Aortic smooth muscle cell (primary cell): ENCODE data around the gene TOMT. TPM values are rescaled to one million over a fixed set of nuclear protein-coding genes. Genes with fewer than 3 reads are reported as not detected.

Source experiments
- total RNA-seq: library from RNA; depleted of rRNA; stranded (reverse); fragments of >200 nt; gene quantifications from 2 replicates; pipeline ENCODE4 v1.2.3, GENCODE V29; 2014

TOMT gene
- not detected in 2 replicates for total RNA-seq

DNA sequence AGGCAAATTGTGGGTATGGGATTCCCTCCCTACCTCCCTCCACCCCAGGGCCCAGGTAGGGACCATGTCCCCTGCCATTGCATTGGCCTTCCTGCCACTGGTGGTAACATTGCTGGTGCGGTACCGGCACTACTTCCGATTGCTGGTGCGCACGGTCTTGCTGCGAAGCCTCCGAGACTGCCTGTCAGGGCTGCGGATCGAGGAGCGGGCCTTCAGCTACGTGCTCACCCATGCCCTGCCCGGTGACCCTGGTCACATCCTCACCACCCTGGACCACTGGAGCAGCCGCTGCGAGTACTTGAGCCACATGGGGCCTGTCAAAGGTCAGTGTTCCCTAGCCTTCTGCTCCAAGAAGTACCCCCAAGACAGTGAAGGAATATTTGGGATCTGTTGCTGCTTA is at the start of gene TOMT:
TOMT (plus strand) TSS at position 37 of the 400 bp plus-strand sequence; CDS start at position 65, 28 bp downstream.

DNA sequence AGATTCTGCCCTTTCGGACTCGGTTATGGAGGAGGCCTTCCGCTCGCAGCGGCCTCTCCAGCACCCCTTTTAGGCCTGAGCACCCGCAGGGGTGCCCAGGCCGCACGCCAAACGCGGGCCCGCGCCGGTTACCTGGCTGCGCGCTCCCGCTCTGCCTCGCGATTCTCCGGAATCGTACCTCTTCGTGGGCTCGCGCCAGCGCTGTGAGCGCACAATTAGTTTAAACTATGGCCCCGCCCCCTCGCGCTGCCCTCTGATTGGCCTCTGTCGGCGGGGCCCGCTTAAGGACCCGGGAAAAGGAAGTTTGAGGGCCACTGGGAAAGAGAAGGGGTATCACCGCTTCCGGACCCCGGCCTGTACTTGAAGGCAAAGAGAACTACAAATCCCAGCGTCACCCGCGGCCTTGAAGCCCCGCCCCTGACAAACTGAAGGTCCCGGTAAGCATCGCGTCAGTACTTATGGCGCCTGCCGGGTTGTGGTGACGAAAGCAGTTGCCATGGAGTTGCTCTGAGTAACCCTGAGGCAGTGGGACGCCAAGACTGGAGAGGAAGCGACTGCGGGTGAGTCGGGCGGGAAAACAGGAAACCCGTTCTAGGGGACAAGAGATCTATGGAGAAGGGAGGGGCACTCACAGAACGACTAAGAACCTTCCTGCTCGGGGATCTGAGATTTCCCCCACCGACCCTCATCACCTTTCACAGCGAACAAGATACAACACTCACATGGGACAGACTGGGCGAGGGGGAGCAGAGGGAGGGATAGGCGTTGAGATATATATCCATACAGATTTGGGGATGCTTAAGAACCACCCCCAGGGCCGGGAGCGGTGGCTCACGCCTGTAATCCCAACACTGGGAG is 25.2 kb upstream of the TOMT start, which contains the start of the genes LRRC51 and NUMA1:
LRRC51 (plus strand) TSS at position 525 of the 858 bp plus-strand sequence. CDS start 8,234 bp downstream, outside the sequence.
NUMA1 (minus strand) TSS at position 217 of the 858 bp plus-strand sequence. CDS start 44,599 bp downstream, outside the sequence.

DNA sequence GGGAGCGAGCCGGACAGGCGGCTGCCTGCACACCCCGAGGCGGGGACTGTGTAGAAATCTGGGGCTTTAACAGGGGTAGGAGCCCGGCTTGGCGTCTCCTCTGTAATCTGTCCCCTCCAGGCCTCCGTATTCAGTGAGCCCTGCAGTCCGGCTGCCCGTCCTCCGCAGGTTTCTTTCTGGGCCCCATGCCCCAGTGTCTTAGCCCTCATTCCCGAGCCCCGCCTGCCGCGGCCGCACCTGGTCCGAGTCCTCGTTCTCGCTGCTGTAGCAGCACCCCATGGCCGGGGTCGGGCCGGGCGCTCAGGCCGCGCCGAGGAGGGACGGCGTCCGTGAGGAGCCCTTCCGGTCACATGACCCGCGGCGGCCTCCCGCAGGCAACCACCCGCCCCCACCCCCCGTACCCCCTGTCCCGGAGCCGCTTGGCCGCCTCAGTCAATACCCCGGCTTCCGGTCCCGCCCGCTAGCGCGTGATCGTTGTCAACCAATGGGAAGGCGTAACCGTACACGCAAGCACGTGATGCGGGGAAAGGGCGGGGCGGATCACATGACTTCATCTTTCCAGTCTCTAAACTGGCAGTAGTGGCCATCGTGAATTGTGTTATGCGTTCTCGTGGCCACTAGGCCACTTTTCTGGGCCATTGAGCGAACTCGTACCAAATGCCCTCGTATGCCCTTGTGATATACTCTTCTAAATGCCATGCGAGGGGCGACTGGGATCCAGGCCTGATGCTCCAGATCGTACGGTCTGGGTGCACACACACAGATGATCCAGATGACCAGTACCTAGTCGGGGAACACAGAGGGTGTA is 2.6 kb upstream of the TOMT start, which contains the start of gene LAMTOR1:
LAMTOR1 (minus strand) TSS at position 352 of the 808 bp plus-strand sequence; CDS start at position 279, 73 bp downstream.

DNA sequence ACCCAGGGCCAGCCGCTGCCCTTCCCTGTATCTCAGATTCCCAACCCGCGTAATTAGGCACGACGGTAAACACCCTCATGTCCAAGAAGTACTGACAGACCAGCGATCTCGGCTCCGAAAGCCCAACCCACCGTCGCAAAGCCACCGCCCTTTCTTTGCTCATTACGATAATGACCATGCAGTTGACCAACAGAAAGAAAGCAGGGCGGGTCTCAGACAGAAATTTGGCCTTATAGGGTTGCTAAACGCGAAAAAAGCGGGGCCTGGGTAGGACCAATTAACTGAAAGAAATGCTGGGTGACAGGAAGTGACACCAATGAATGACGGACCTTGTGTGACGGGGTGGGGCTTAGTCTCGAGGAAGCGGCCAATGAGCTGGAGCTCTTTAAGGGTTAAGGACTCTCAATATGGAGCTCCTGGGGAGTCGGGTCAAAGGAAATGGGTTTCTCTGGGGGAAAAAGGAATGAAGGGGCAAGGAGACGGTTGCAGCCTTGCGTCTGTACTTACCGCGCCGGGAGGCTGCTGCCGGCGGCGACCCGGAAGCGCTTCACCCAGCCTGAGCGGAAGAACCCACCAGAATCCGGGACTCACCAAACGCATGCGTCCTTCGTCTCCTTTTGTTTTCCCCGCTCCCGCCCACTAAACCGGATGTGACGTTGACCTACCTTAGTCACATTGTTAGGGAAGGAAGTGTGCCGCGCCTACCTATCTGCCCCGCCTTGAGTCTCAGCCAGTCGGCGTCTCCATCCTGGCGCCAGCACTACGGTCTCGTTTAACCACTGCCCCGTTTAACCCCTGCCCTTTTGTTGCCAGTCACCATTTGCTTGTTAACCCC is 6.6 kb downstream of the TOMT start, which contains the start of gene ANAPC15:
ANAPC15 (minus strand) TSS at position 553 of the 835 bp plus-strand sequence. CDS start 1,419 bp downstream, outside the sequence.

DNA sequence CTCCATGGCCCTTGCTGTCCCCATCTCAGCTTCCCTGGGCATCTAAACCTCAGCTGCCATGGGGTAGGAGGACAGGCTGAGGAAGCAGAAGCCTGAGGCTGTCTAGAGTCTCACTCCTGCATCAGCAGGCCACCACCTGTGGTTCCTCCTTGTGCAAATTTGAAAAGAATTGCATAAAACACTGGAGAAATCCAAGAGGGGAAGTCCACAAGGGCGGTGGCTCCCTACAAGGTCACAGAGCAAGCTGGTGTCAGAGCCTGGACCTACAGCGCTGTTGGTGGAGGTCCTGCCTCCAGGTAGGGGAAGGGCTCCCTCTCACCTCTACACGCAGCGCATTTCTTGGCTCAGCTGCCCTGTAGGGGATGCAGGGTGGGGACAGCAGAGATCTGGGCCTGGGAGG is 29.7 kb downstream of the TOMT start, which contains the start of gene FOLR3:
FOLR3 (plus strand) TSS at position 253 of the 400 bp plus-strand sequence. CDS start 228 bp downstream, outside the sequence.

Other genes starting within 250 kb of the TOMT start
- gene DEFB131B, start 227.5 kb upstream of the TOMT start, total RNA-seq = not detected in 2 replicates
- gene XNDC1N, start 177.3 kb upstream of the TOMT start, total RNA-seq = 5.5 and 5.7 TPM in 2 replicates
- 27.7 and 31.6 TPM in 2 replicates for gene RNF121, start 176.9 kb upstream of the TOMT start, total RNA-seq
- gene IL18BP, start 107.0 kb upstream of the TOMT start, total RNA-seq = 1.6 and 2.2 TPM in 2 replicates
- 110 and 132 TPM in 2 replicates for gene NUMA1, start 25.4 kb upstream of the TOMT start, total RNA-seq
- gene LRRC51, start 25.1 kb upstream of the TOMT start, total RNA-seq = 7.7 and 9.0 TPM in 2 replicates
- 68.2 and 81.2 TPM in 2 replicates for gene LAMTOR1, start 2.6 kb upstream of the TOMT start, total RNA-seq
- 40.7 and 47.6 TPM in 2 replicates for gene ANAPC15, start 6.8 kb downstream of the TOMT start, total RNA-seq
- 0.13 and 0.50 TPM in 2 replicates for gene FOLR3, start 29.8 kb downstream of the TOMT start, total RNA-seq
- gene FOLR1, start 86.2 kb downstream of the TOMT start, total RNA-seq = not detected in 2 replicates
- gene FOLR2, start 110.9 kb downstream of the TOMT start, total RNA-seq = not detected in 2 replicates
- 40.1 and 41.6 TPM in 2 replicates for gene INPPL1, start 118.8 kb downstream of the TOMT start, total RNA-seq
- not detected in 2 replicates for gene PHOX2A, start 138.3 kb downstream of the TOMT start, total RNA-seq